ENCODE results near the gene POMGNT2. TPM values are rescaled to one million over a fixed set of nuclear protein-coding genes. Genes with fewer than 3 reads are reported as not detected.

Gene POMGNT2
- total and polyA plus RNA-seq, 2 of the 8 experiments (the other 6 are each of a cell fraction or from before 2014, with no cell fraction given): 13.6 to 35.7 TPM

DNA sequence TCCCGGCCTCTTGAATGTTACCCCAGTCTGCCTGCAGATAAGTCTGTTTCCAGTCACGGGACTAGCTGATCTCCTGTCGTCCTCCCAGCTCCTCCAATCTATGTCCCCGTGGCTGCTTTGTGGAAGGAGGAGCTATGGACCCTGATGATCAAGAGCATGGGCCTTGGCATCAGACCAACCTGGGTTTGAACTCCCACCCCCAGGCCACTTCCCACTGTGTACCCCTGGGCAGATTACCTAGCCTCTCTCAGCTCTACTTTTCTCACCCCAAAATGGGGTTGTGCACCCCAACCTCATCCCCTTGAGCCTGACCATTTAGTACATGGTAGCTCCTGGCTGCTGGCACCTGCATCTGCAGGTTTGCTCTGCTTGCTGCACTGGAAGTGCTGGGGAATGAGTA lies 71.0 kb downstream of the POMGNT2 start (continued):
- TF ChIP-seq GTF2F1 (IDR thresholded peaks at IDR 0.05; ENCODE audit: borderline replicate concordance, low read depth, low read length): no peak
- TF ChIP-seq FOSL1 (IDR thresholded peaks at IDR 0.05; ENCODE audit: insufficient read depth, low read depth, low read length): no peak
- TF ChIP-seq EZH2 (IDR thresholded peaks at IDR 0.05; ENCODE audit: low read depth, low read length, severe bottlenecking): no peak
